Adrenal gland (tissue), 12 donors: ENCODE results near the gene KIT. TPM values are rescaled to one million over a fixed set of nuclear protein-coding genes. Genes with fewer than 3 reads are reported as not detected.

Source experiments
- DNase-seq, 7 donors: peaks; one replicate each; pipeline ENCODE4 v3.0.0-alpha.2; 2019 to 2020
- H3K27ac ChIP-seq, 5 donors: fragments of 200-600 bp; sonication (generic) in 4 of 5; 1 replicate in 3 of 5; 2 replicates in 2 of 5; pipeline versions ENCODE4 v1.5.1 to v1.8.0; 2016 to 2020; ENCODE audit warnings: mild to moderate bottlenecking in 1 of 5
- H3K27me3 ChIP-seq: fragments of 200-600 bp; 2 replicates; pipeline ENCODE4 v1.8.0; 2021
- H3K36me3 ChIP-seq, 2 donors: fragments of 200-600 bp; replicated peaks in 1 of 2; 1 replicate in 1 of 2; 2 replicates in 1 of 2; pipeline versions ENCODE4 v1.5.1 to v1.8.0; 2018 to 2022
- H3K4me1 ChIP-seq, 2 donors: fragments of 200-600 bp; replicated peaks in 1 of 2; 1 replicate in 1 of 2; 2 replicates in 1 of 2; pipeline versions ENCODE4 v1.5.1 to v1.8.0; 2018 to 2021
- H3K4me3 ChIP-seq, 4 donors: fragments of 200-600 bp; sonication (generic) in 3 of 4; one replicate each; pipeline ENCODE4 v1.5.1; 2016 to 2018
- H3K9me3 ChIP-seq, 3 donors: fragments of 200-600 bp; sonication (generic) in 1 of 3; replicated peaks in 1 of 3; 1 replicate in 2 of 3; 2 replicates in 1 of 3; pipeline versions ENCODE4 v1.5.1 to v1.8.0; 2016 to 2021
- CTCF ChIP-seq, 6 experiments: fragments of 450-650 bp in 4 of 6; fragments of 200-600 bp in 2 of 6; sonication (generic) in 1 of 6; IDR thresholded peaks; 1 replicate in 5 of 6; 2 replicates in 1 of 6; pipeline versions ENCODE4 v1.5.1 to v1.8.0; 2016 to 2021; ENCODE audit warnings: antibody characterized with exemption in 6 of 6, mild to moderate bottlenecking in 2 of 6, moderate library complexity in 1 of 6
- POLR2A ChIP-seq, 2 donors: fragments of 450-650 bp; IDR thresholded peaks; one replicate each; pipeline ENCODE4 v1.6.1; 2017; ENCODE audit warnings: antibody characterized with exemption in 2 of 2, mild to moderate bottlenecking in 2 of 2, moderate library complexity in 1 of 2
- WGBS, 4 donors: extraction: QIAGEN DNeasy Blood & Tissue Kit in 2 of 4; methylation state at CpG; one replicate each; pipeline versions ENCODE4 v1.1.5 to v1.1.7; 2013 to 2017; 5-methylcytosine and 5-hydroxymethylcytosine counted together
- intact Hi-C, 2 donors: fragments of 100-400 bp; cut with DNase I; formaldehyde crosslinking; loops; one replicate each; pipeline versions ENCODE4 v1.14.1 to v1.15.0; 2022 to 2023
- polyA plus RNA-seq, 3 donors: library from polyadenylated mRNA; stranded (reverse); fragments of 200-250 nt in 2 of 3; fragments of 350-450 nt in 1 of 3; fragmentation: Illumina TruSeq in 1 of 3; extraction: RNeasy Lipid Tissue Mini Kit (QIAGEN cat#74804) in 1 of 3; gene quantifications; one replicate each; pipeline ENCODE4 v1.2.3, GENCODE V29; 2013 to 2014
- total RNA-seq, 9 donors: library from RNA; depleted of rRNA in 4 of 9; stranded (reverse); fragments of >200 nt in 4 of 9; fragments of 120-200 nt in 1 of 9; fragmentation: NEBNext Ultra II Directional in 1 of 9; extraction: Animal tissue kit (Norgen Biotek cat#: 25700) in 1 of 9; gene quantifications; one replicate each; pipeline versions ENCODE4 v1.1.0 to v1.2.4, GENCODE V29; 2013 to 2023
- donor health status: healthy with polysubstance abuse.
- donor health status: Bipolar disorder and iron deficiency.
- donor health status: DM: yes; HTN: yes; CAD: no.
- donor health status: DM: no; HTN: no; CAD: no.
- donor health status: DM: no; HTN: no; CAD: no.
- donor health status: DM: yes; HTN: yes; CAD: no.

The KIT gene
- total and polyA plus RNA-seq, 12 donors, result 0.40 to 5.3 (median 1.8) TPM

DNA sequence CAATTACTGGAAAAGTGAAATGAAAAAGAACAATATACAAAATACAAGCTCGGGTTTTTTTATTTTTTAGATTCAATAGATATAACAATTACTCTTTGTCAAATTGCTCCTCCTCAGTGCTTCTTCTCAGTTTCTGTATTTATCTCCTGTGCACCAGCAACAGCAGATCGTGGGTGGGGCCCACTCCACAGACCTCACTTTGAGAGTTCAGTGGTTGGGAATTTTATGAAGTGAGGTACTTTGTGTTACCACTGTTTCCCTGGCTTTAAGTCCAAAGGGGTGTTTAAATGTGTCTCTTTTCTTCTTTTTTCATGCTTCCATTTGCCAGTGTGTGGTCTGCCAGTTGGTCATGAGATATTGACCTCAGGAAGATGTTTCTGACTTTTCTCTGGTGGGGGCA, 54.4 kb downstream of the KIT start:
- no peak for TF ChIP-seq CTCF (IDR thresholded peaks at IDR 0.05)
- TF ChIP-seq POLR2A (IDR thresholded peaks at IDR 0.05), result no peak
- Histone ChIP-seq H3K4me1 (no peaks in the 10 kb centered on the region), H3K9me3 (no peaks in the 10 kb centered on the region), H3K4me3 (no peak overlapping the region), H3K36me3 (no peaks in the 10 kb centered on the region), H3K27ac (no peak overlapping the region), H3K27me3 (no peaks in the 10 kb centered on the region)
- WGBS, 4 donors, result 61 to 79% (median 67%) methylated on average over 2 of the region's 2 CpGs
- intact Hi-C loops, result no loop called here
- no peak for DNase-seq

DNA sequence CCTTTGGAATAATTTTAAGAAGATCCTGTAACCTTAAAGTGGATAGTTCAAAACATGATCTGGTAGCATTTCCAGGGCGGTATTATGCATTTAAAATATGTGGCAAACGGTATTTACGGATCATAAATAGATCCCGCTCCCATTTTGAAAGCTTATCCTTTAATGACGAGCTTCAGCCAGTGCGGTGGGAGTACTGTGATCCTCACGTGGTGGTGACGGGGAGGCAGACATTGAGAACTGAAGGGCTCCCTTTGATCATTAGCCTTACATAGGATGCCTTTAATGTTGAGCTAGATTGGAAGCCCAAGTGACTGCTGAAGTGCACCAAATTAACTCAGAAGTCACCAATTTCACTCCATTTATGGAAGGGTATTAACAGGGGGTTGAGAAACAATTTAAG, 56.9 kb downstream of the KIT start:
- Histone ChIP-seq H3K9me3 (no peaks in the 10 kb centered on the region), H3K4me3 (no peak overlapping the region), H3K4me1 (no peaks in the 10 kb centered on the region), H3K27me3 (no peaks in the 10 kb centered on the region), H3K36me3 (no peaks in the 10 kb centered on the region), H3K27ac (no peak overlapping the region)
- WGBS, 4 donors, result 64 to 70% (median 67%) methylated on average over 8 of the region's 8 CpGs
- no peak for DNase-seq
- intact Hi-C loops, result no loop called here
- no peak for TF ChIP-seq POLR2A (IDR thresholded peaks at IDR 0.05)
- TF ChIP-seq CTCF (IDR thresholded peaks at IDR 0.05), result no peak

DNA sequence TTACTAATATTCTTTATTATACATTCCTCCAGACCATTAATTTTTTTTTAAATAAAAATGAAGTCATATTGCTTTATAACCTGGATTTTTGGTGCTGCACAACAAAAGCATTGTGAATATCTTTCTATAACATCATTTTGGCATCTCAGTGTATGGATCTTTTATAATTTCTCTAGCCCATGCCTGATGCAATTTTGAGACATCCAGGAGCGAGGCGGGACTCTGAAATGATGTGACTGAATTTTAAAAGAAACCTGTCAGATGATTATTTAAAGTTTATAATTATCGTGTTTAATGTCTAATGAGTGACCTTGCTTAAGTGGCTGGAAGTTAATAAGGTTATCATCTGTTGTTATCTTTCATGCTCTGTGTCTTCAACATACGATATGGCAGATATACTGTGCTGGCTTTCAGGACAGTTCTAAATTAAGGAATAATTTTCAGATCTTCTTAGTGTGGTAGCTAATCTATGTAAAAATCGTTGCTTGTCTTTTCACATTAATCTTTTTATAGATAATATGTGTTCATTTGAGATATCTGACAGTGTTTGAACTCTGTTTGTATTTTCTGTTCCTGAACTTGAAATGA, 58.8 kb downstream of the KIT start:
- no peaks in the 10 kb centered on the region for H3K36me3 ChIP-seq
- no peak overlapping the region for H3K27ac ChIP-seq
- H3K4me3 ChIP-seq, result no peak overlapping the region
- no peaks in the 10 kb centered on the region for H3K4me1 ChIP-seq
- TF ChIP-seq CTCF (IDR thresholded peaks at IDR 0.05), result no peak
- TF ChIP-seq POLR2A (IDR thresholded peaks at IDR 0.05), result no peak
- intact Hi-C loops, result no loop called here
- H3K27me3 ChIP-seq, result no peaks in the 10 kb centered on the region
- no peak for DNase-seq
- WGBS, 4 donors, result 67 to 75% (median 71%) methylated on average over 5 of the region's 5 CpGs
- no peaks in the 10 kb centered on the region for H3K9me3 ChIP-seq

DNA sequence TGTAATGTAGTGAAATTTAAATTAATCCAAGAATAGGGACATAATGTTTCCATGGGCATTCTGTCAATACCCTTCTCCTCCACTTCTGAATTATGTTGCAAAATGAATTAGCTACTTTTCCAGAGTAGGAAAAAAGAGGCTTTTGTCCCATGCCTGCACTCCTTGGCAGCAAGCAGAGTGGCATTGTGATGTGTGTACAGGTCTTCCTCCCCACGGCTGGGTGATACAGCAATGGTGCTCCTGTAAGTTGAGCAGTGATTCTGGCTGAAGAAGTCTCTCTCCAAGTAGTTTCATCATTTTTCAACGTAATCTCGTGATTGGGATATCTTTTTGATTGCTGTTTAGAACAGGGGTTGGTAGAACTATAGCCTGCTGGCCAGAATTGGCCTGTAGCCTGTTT, 59.9 kb downstream of the KIT start:
- H3K27me3 ChIP-seq, result no peaks in the 10 kb centered on the region
- no peak for TF ChIP-seq CTCF (IDR thresholded peaks at IDR 0.05)
- no peak for TF ChIP-seq POLR2A (IDR thresholded peaks at IDR 0.05)
- H3K9me3 ChIP-seq, result no peaks in the 10 kb centered on the region
- no peaks in the 10 kb centered on the region for H3K4me1 ChIP-seq
- intact Hi-C loops, result no loop called here
- H3K27ac ChIP-seq, result no peak overlapping the region
- DNase-seq, result no peak
- H3K36me3 ChIP-seq, result no peaks in the 10 kb centered on the region
- WGBS, 4 donors, result 66 to 78% (median 70%) methylated on average over 3 of the region's 3 CpGs
- H3K4me3 ChIP-seq, result no peak overlapping the region
